Testis (tissue), 2 donors: ENCODE results near the gene RERE.

Experiments
- CTCF ChIP-seq, 3 experiments: fragments of 450-650 bp in 2 of 3; fragments of 200-600 bp in 1 of 3; sonication (generic) in 1 of 3; IDR thresholded peaks; one replicate each; pipeline ENCODE4 v1.5.1; 2016 to 2019; ENCODE audit warnings: antibody characterized with exemption in 3 of 3, mild to moderate bottlenecking in 2 of 3, moderate library complexity in 1 of 3
- POLR2A ChIP-seq: fragments of 450-650 bp; IDR thresholded peaks from one replicate; pipeline ENCODE4 v1.6.1; 2017; ENCODE audit warnings: antibody characterized with exemption, mild to moderate bottlenecking, moderate library complexity

- no peak for TF ChIP-seq CTCF (IDR thresholded peaks at IDR 0.05)
- no peak for TF ChIP-seq POLR2A
These were observed 53.6 kb downstream of the RERE start for GRCh38 chr1:8763888-8764287.
